ENCODE measurements around the gene ARHGAP40.

ARHGAP40 gene

GRCh38 chr20:38601216-38602184 lies at the start of gene ARHGAP40:
TSS of gene ARHGAP40 (plus strand) at chr20:38601809.
- peak within 1 kb of the TSS; percentile 27 for H3K4me3 ChIP-seq (ENCODE audit: low read depth, low read length)

DNA sequence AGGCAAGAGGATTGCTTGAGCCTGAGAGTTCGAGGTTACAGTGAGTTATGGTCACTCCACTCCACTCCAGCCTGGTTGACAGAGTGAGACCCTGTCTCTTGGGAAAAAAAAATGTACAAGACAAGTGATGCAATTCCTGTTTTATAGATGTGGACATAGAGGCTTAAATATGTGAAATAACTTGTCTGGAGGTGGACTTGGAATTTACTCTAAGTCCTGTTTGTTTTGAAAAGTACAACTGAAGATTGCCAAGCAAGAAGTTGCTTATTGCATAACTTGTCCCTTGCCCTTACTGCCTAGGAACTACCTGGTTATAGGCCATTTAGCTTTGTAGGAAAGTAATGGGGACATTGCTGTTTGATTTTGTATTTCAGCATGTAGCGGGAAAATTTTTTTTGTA lies 46.6 kb upstream of the ARHGAP40 start:
- H3K4me3 ChIP-seq (ENCODE audit: low read depth, low read length) = no peak overlapping the region

GRCh38 chr20:38555395-38555794 lies 46.2 kb upstream of the ARHGAP40 start:
- H3K4me3 ChIP-seq (ENCODE audit: low read depth, low read length) = no peak overlapping the region

GRCh38 chr20:38557174-38557573 lies 44.4 kb upstream of the ARHGAP40 start:
- no peak overlapping the region for H3K4me3 ChIP-seq (ENCODE audit: low read depth, low read length)

GRCh38 chr20:38558596-38559360 lies 42.8 kb upstream of the ARHGAP40 start:
- H3K4me3 ChIP-seq (ENCODE audit: low read depth, low read length) = no peak overlapping the region

DNA sequence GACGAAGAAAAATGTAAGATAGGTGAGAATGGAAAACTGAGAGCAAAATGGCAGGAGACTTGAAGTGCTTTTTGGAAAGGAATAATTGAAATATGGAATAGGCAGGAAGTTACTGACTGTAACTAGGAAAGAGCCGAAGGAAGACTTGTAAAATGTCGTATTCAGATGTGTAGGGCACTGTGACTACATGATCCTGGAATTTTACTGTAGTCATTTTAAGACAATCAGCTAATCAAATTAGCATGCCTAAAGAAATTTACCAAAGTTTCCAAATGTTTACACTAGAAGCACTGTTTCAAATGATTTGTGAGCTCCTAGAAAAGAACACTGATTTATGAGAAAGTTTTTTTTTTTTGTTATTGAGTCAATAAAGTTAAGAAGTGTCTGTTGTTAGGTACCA lies 41.8 kb upstream of the ARHGAP40 start:
- H3K4me3 ChIP-seq (ENCODE audit: low read depth, low read length) = no peak overlapping the region

GRCh38 chr20:38563802-38564431 lies 37.7 kb upstream of the ARHGAP40 start:
- H3K4me3 ChIP-seq (ENCODE audit: low read depth, low read length) = no peak overlapping the region

DNA sequence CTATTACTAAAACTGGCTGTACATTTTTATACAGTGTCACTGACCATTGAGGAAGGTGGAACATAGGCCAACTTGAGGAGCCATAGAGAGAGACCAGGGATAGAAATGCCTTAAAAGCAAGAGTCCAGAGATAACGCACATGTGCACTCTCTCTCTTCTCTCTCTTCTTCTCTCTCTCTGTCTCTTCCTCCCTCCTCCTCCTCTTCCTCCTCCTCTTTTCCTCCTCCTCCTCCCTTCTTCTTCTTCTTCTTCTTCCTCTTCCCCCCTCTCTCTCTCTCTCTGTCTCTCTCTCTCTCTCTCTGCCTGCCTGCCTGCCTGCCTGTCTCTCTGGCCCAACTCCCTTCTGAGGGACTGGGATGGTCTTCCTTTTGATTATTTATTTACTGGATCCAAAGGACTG lies 36.9 kb upstream of the ARHGAP40 start:
- H3K4me3 ChIP-seq (ENCODE audit: low read depth, low read length) = no peak overlapping the region

DNA sequence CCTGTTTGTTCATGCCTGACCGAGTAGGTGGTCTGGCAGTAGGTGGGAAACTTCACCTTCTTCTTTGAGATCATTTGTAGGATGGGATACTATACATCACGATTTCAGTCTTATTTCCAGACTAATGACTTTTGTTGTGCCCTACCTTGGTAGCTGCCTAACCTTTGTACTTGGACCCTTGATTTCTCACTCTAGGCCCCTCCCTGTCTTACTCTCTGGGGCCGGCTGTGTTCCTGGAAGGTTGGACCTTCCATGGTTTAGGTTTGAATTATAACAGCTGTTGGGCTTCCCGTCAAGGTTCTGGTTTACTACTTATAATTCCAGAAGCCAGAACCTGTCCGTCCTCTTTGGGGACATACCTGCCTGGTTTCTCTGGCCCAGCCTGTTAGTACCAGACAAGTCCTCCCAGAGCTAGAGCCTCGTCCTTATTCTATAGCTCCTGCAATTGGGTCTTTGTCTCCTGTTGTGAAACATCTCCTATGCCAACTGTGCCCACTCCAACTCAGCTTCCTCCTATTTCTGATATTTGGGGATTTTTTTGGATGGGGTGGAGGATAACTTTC lies 35.5 kb upstream of the ARHGAP40 start:
- H3K4me3 ChIP-seq (ENCODE audit: low read depth, low read length) = no peak overlapping the region

- H3K4me3 ChIP-seq (ENCODE audit: low read depth, low read length) = no peak overlapping the region
These were observed 31.7 kb upstream of the ARHGAP40 start for GRCh38 chr20:38569747-38570525.

DNA sequence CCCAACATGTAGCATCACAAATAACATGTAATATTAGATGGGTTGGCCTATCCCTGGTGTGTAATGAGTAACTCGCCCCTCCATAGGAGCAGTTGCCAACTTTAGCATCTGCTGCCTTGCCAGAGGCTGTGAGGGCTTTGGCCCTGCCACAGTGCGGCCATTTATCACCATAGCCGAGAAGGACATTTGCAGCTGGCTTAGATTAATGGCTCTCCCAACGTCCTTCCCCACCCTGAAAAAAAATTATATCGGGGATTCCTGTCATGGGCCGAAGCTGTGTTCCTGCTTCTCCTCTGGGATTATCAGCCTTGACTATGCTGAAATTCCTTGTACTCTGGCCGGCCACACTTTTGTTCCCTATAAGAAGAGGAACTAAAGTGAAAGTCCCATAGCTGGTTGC lies 28.2 kb upstream of the ARHGAP40 start:
- no peak overlapping the region for H3K4me3 ChIP-seq (ENCODE audit: low read depth, low read length)

DNA sequence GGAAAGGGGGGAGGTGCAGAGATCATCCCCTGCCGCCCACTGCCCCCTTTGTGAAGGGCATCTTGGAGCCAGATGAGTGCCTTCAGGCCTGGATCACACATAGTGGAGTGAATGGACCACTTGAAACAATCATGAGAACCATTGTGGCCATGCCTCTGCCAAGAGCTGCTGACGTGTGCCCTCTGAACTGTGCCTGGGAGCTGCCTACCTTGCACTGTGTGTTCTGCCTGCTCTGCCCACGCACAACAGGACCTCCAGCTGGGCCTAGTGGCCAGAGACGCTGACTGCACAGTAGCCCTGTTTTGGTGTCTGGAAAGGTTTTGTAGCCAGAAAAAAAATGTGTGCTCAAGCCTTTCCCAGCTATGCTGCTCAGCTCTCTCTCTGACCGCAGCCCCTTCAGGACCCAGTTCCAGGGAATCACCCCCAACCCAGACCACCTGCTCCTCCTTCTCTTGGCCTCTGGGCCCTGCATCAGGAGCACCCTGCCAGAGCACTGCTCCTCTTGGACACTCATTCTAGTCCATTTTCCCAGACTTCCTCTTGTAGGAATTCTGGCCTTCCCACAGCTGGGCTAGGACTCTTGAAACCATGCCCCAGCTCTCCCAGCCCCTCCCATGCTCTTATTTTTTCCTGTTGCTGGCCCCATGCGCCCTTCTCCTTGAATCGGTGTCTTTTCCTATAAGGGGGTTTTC lies 22.2 kb upstream of the ARHGAP40 start:
- H3K4me3 ChIP-seq (ENCODE audit: low read depth, low read length) = no peak overlapping the region

- H3K4me3 ChIP-seq (ENCODE audit: low read depth, low read length) = no peak overlapping the region
These were observed 21.7 kb upstream of the ARHGAP40 start for GRCh38 chr20:38579921-38580320.

DNA sequence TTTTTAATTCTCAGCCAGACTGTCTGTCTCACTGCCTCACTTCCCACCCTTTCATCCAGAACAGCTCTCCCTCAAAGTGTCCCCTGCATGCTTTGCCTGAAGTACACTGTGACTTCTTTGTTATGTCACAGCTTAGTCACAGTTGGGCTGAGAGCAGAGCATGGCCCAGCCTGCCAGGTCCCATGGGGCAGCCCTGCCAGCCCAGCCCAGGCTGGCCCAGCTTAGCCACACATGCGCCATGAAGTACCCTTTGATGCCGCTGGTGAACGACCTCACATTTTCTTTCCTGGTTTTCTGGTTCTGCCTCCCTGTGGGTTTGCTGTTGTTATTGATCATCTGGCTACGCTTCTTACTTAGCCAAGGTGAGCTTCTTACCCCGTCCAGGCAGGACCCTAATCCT lies 20.6 kb upstream of the ARHGAP40 start, which contains the start of gene ADIG:
ADIG (plus strand) TSS at position 185 of the 400 bp plus-strand sequence; CDS start at position 239, 54 bp downstream.
- H3K4me3 ChIP-seq (ENCODE audit: low read depth, low read length) = no peak within 1 kb of the TSS

- H3K4me3 ChIP-seq (ENCODE audit: low read depth, low read length) = no peak overlapping the region
These were observed 19.7 kb upstream of the ARHGAP40 start for GRCh38 chr20:38581830-38582358.

GRCh38 chr20:38583306-38583705 lies 18.3 kb upstream of the ARHGAP40 start:
- H3K4me3 ChIP-seq (ENCODE audit: low read depth, low read length) = no peak overlapping the region

- no peak overlapping the region for H3K4me3 ChIP-seq (ENCODE audit: low read depth, low read length)
These were observed 17.4 kb upstream of the ARHGAP40 start for GRCh38 chr20:38584099-38584763.

DNA sequence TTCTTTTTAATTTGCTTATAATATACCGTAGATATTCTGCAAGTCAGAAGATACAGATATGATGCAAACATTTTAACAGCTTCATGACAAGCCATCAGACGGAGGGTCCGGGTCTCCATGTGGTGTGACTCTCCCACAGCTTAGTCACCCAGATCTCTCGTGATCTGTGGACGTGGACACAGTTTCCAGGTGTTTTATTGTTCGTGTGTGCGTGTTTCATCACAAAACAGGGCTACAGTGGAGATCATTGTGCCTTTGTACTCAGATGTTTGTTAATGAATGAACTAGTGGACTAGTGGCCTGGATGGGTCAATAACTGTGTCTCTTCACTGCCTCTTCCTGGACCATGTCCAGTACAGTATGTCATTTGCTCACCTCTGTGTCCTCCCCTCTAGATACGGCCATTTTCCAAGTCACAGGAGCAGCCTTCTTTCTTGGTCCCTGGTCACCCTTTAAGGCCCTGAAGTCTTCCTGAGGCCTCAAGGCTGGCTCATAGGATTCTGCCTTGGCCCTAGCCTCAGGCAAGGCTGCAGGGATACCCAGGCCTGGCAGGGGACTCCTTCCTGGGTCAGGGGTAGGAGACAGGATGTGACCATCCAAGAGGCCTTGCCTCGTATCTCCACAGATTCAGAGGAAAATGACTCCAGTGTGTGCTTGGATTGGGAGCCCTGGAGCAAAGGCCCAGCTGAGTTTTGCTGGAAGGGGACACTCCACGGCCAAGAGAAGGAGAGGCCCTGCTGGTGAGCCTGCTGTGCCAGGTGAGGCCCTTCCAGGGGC lies 16.0 kb upstream of the ARHGAP40 start:
- no peak overlapping the region for H3K4me3 ChIP-seq (ENCODE audit: low read depth, low read length)
